Airway epithelial cell (primary cell): ENCODE data around the gene DIP2C. TPM values are rescaled to one million over a fixed set of nuclear protein-coding genes. Genes with fewer than 3 reads are reported as not detected.

Source experiments
- total RNA-seq: library from RNA; depleted of rRNA; stranded (reverse); fragments of >200 nt; gene quantifications from 2 replicates; pipeline ENCODE4 v1.2.3, GENCODE V29; 2015

DIP2C gene
- total RNA-seq: 4.2 and 4.5 TPM in 2 replicates

GRCh38 chr10:689452-690371, at the start of gene DIP2C:
DIP2C (minus strand) TSS chr10:689668; CDS start chr10:689578, 90 bp downstream.

Other genes with a start within 250 kb of the DIP2C start
- 32.7 and 44.6 TPM in 2 replicates for gene LARP4B, start 242.0 kb upstream of the DIP2C start, total RNA-seq